ENCODE measurements around the gene FGF4. TPM values are rescaled to one million over a fixed set of nuclear protein-coding genes. Genes with fewer than 3 reads are reported as not detected.

Gene FGF4
- polyA plus RNA-seq, 1 experiment = not detected

GRCh38 chr11:69746752-69747742 is 28.1 kb downstream of the FGF4 start:
- no peak for DNase-seq (ENCODE audit: low read depth, low spot score)
- Histone ChIP-seq H3K27me3 (ENCODE audit: control insufficient read depth, insufficient read depth, low read length) (peaks cover 7% of the 10 kb centered on the region), H3K4me3 (ENCODE audit: low read depth, low read length) (no peak overlapping the region), H3K27ac (ENCODE audit: low read depth, low read length) (no peak overlapping the region), H3K9me3 (ENCODE audit: control insufficient read depth, insufficient read depth, low read length) (no peaks in the 10 kb centered on the region)
- ChIA-PET CTCF (no interaction called here), POLR2A (no interaction called here)
- no peak for TF ChIP-seq CTCF (IDR thresholded peaks at IDR 0.05; ENCODE audit: low read depth, low read length)

DNA sequence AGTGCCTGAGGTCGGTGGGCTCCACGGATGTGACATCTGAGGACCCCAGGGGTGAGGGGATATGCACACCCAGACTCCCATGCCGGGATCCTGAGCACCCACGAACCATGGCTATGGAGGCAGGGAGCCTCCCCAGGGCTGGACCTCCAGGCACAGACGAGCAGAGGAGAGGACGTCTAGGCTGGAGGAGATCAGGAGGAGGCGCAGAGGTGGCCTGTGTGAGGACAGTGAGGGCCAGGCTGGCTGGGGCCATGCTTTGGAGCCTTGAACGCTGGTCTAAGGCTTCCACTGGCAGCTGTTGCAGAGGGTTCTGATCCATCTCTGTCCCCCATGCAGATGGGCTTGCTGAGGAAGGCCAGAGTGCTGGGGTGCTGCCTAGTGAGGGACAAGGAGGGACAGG is 29.0 kb downstream of the FGF4 start:
- DNase-seq (ENCODE audit: low read depth, low spot score) = no peak
- CTCF ChIA-PET = no interaction called here
- H3K9me3 ChIP-seq (ENCODE audit: control insufficient read depth, insufficient read depth, low read length) = no peaks in the 10 kb centered on the region
- POLR2A ChIA-PET = no interaction called here
- no peak for TF ChIP-seq CTCF (IDR thresholded peaks at IDR 0.05; ENCODE audit: low read depth, low read length)
- H3K4me3 ChIP-seq (ENCODE audit: low read depth, low read length) = no peak overlapping the region
- H3K27ac ChIP-seq (ENCODE audit: low read depth, low read length) = no peak overlapping the region
- H3K27me3 ChIP-seq (ENCODE audit: control insufficient read depth, insufficient read depth, low read length) = peaks cover 7% of the 10 kb centered on the region

DNA sequence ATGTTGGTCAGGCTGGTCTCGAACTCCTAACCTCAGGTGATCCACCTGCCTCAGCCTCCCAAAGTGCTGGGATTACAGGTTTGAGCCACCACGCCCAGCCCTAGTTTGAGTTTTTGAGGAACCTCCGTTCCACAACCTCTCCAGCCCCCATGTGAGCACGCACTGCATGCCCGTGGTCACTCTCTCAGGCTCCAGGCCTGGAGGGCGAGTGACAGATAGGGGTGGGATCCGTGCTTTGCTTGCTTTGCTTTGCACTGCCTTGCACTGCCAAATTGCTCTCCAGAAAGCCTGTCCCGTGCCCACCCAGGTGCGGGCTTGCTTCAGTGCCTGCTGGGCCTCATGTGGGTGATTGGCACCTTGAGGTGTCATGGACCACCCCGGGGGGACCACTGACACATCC is 29.9 kb downstream of the FGF4 start:
- TF ChIP-seq CTCF (IDR thresholded peaks at IDR 0.05; ENCODE audit: low read depth, low read length) = no peak
- no peaks in the 10 kb centered on the region for H3K9me3 ChIP-seq (ENCODE audit: control insufficient read depth, insufficient read depth, low read length)
- H3K27ac ChIP-seq (ENCODE audit: low read depth, low read length) = no peak overlapping the region
- POLR2A ChIA-PET = no interaction called here
- H3K27me3 ChIP-seq (ENCODE audit: control insufficient read depth, insufficient read depth, low read length) = peaks cover 2% of the 10 kb centered on the region
- no peak overlapping the region for H3K4me3 ChIP-seq (ENCODE audit: low read depth, low read length)
- CTCF ChIA-PET = no interaction called here
- no peak for DNase-seq (ENCODE audit: low read depth, low spot score)

- Histone ChIP-seq H3K9me3 (ENCODE audit: control insufficient read depth, insufficient read depth, low read length) (no peaks in the 10 kb centered on the region), H3K27me3 (ENCODE audit: control insufficient read depth, insufficient read depth, low read length) (peaks cover 2% of the 10 kb centered on the region), H3K27ac (ENCODE audit: low read depth, low read length) (peak overlapping the region; percentile 47), H3K4me3 (ENCODE audit: low read depth, low read length) (no peak overlapping the region)
- ChIA-PET CTCF (no interaction called here), POLR2A (interaction anchor here (0.7 kb wide), 1 partner anchor 623 kb away, joined by 3 read pairs; no protein-coding TSS in a partner anchor)
- DNase-seq (ENCODE audit: low read depth, low spot score) = peak; percentile 37
- no peak for TF ChIP-seq CTCF (IDR thresholded peaks at IDR 0.05; ENCODE audit: low read depth, low read length)
Observed at GRCh38 chr11:69744435-69744834, 30.7 kb downstream of the FGF4 start.

DNA sequence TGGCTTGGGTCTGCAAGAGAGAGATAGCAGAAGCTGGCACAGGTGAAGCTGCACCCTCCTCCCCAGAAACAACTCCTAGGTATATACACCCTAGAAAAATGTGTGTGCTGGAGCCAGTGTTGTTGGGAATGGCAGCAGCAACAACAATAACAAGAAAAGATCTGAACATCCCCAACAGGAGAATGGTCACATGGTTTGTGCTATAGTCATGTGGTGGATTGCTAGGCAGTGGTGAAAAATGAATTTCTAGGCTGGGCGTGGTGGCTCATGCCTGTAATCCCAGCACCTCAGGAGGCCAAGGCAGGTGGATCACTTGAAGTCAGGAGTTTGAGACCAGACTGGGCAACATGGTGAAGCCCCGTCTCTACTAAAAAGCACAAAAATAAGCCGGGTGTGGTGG is 40.3 kb downstream of the FGF4 start:
- POLR2A ChIA-PET = no interaction called here
- H3K27ac ChIP-seq (ENCODE audit: low read depth, low read length) = no peak overlapping the region
- H3K9me3 ChIP-seq (ENCODE audit: control insufficient read depth, insufficient read depth, low read length) = peaks cover 25% of the 10 kb centered on the region
- H3K4me3 ChIP-seq (ENCODE audit: low read depth, low read length) = no peak overlapping the region
- TF ChIP-seq CTCF (IDR thresholded peaks at IDR 0.05; ENCODE audit: low read depth, low read length) = no peak
- DNase-seq (ENCODE audit: low read depth, low spot score) = no peak
- CTCF ChIA-PET = no interaction called here
- peaks cover 17% of the 10 kb centered on the region for H3K27me3 ChIP-seq (ENCODE audit: control insufficient read depth, insufficient read depth, low read length)
